Activated CD4-positive, alpha-beta T cell treated with anti-CD3 and anti-CD28 coated beads, Interleukin-2, amount 50 U/mL, for 24 hours (primary cell): ENCODE data around the gene SULT1A2.
"Not testable (repeated sequence)": the region's sequence is repeated elsewhere in the genome, so short reads cannot be mapped to it uniquely, and the experiment has no call there.

Experiments used
- DNase-seq, 2 donors: peaks; one replicate each; pipeline ENCODE4 v3.0.0-alpha.2; 2020; ENCODE audit warnings: low read depth in 1 of 2, low spot score in 1 of 2

Gene SULT1A2

DNA sequence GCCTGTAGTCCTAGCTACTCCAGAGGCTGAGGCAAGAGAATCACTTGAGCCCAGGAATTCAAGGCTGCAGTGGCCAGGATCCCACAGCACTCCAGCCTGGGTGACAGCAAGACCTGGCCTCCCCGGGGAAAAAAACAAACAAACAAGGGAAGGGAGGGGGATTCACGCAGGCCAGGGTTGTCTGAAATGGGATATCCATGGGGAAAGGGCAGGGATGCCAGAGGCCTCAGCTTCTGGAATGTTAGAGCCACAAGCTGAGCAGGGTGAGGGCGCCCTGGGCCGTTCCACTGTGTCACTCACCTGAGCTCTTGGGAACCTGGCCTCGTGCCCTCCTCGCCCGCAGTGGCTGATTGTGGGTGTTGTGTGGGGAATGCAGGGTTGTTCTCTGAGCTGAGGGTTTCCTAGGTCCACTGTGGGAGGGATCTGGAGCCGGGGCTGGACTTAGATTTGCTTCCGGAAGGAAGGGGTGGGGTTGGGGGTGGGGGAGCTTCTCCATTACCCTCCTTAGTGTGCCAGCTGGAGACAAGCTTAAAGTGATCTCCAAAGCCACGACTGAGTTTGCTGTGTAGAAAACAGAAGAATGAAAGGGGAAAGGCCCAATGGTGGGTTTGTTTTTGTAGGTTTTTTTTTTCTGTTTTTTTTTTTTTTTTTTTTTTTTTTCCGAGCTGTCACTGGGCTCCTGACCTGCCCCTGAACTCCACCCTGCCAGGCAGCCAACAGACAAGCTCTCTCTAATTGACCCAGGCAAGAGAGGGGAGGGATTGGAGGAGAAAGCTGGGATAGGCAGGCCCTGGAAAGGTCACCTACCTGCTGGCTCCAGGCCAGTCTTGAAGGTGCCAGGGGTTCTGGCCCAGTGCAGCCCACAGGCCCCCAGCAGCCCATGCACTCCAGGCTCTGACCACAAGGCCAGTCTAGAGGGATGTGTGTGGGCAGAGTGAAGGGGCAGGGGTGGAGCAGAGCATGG is 13.1 kb upstream of the SULT1A2 start, which contains the start of gene SULT1A1:
SULT1A1 (minus strand) TSS at position 414 of the 964 bp plus-strand sequence. CDS start 1,189 bp downstream, outside the sequence.
- DNase-seq = no peak

- DNase-seq = not testable (repeated sequence)
These were observed 12.2 kb upstream of the SULT1A2 start for GRCh38 chr16:28608867-28609596.

- DNase-seq = not testable (repeated sequence)
These were observed 11.6 kb upstream of the SULT1A2 start for GRCh38 chr16:28608496-28608808.

- not testable (repeated sequence) for DNase-seq
These were observed 11.0 kb upstream of the SULT1A2 start for GRCh38 chr16:28607681-28608495.

DNA sequence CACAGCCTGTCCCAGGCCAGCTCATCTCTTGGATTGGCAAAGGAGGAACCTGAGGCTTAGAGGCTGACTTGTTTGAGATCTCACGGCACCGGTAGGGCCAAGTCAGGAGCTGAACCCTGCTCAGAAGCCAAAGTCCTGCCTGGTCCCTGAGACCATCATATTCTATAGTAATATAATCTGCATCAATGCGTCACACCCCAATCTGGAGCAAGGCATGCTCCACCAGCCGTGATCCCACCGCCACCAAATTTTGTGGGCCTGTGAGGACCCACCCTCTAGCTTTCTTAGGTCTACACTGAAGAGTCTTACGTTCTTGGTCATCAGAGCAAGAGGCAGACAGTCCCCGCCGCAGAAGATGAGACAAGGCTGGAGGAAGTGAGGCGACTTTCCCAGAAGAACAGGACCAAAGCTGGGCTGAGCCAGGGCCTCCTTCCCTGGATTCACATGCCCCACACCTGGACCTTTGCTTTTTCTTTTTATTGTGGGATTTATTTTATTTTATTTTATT is 10.3 kb upstream of the SULT1A2 start:
- no peak for DNase-seq

- no peak for DNase-seq
These were observed 9.7 kb upstream of the SULT1A2 start for GRCh38 chr16:28606291-28607115.

DNA sequence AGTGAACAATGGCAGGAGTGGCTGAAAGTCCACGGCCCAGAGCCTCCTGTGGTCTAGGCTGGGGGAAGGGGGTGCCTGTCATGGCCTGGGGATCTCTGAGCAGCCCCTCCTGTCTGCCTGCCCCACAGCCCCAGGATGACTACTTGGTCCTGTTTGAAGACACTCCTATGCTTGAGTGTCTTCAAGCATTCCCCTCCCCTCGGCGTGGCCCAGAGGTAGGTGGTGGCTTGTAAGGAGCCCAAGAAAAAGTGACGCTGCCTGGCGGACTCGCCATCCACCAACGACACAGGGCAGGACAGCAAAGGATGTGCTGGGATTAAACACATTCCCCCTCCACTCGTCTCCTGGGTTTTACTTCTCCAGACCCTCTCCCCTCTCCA is 7.3 kb upstream of the SULT1A2 start:
- no peak for DNase-seq

DNA sequence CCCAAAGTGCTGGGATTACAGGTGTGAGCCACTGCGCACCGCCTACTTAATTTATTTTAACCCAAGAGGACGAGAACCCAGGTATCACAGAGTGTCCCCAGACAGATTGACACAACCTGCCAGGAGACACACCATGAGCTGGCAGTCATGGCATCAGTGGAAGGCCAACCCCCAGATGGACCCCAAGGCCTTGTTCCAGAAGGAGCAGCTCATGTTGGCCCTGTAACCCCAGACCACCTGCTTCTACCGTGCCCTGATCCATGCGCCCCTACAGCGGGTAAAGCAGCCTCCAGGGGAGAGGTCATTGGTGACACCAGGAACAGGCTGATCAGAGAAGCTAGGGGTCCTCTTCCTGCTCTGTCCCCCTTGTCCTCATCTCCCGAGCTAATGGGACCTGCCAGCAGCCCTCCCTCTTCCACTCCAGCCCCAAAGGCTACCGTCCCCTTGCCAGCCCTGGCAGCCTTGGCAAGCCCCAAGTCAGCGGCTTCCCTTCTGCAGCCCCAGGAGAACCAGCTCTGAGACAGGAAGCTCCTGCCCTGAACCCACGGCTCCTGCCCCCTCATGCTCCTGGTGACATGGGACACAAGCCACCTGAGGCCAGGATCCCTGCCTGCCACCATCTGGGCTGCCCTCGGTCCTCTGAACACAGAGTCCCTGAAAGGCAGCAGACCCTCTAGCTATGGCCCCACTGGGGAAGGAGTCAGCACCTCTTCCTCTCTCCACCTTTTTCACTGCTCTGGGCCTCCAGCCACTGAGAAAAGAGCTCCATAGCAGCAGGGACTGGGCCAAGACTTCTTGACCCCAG is 6.7 kb upstream of the SULT1A2 start:
- no peak for DNase-seq

DNA sequence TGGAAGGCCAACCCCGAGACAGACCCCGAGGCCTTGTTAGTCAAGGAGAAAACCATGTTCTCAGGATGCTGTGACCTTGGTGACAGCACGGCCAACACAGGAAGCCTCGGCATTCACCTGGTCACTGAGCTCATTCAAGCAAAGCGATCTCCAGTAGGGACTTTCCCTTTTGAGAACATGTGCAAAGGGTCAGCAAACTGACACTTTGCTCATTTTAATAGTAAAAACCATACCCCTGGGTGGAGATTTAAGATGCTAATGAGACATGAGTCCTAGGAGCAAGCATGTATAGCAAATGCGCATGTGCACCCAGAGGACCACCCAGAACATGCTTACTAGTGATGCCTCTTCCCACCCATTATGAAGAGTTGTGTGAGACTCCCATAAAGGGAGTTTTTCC is 5.7 kb upstream of the SULT1A2 start:
- DNase-seq = no peak

DNA sequence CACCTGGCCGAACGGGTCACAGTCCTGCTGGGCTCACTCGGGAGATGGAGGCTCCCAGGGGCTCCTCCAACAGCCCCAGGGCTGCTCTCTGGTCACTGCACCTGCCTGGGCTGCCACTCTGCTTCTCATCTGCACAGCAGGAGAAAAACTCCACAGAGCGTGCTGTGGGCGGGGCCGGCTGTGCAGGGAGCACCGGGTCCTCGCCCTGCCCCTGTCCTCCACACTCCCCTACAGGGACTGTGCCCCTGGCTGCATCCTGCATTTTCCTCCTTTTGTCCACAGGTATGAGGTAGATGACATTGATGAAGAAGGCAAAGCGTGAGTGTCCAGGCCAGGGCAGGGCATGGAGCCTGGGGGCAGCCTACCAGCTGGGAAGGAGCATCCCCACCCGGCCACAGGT is 5.2 kb upstream of the SULT1A2 start:
- DNase-seq = not testable (repeated sequence)

DNA sequence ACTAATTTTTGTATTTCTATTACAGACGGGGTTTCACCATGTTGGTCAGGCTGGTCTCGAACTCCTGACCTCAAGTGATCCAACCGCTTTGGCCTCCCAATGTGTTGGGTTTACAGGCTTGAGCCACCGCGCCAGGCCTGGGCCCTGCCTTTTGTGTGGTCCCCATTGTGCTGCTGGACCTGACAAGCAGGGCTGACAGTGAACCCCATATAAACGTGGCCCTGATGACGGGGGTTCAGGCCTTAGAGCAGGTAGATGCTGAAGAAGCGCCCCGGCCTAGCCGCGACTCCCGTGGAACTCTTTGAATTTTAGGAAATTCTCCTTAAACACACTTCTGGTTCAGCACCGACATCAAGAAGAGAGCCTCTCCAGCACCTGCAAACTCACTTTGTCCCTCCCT is 4.7 kb upstream of the SULT1A2 start:
- DNase-seq = not testable (repeated sequence)

GRCh38 chr16:28600965-28601364 is 4.1 kb upstream of the SULT1A2 start:
- not testable (repeated sequence) for DNase-seq

GRCh38 chr16:28599377-28600285 is 2.8 kb upstream of the SULT1A2 start:
- DNase-seq = not testable (repeated sequence)

DNA sequence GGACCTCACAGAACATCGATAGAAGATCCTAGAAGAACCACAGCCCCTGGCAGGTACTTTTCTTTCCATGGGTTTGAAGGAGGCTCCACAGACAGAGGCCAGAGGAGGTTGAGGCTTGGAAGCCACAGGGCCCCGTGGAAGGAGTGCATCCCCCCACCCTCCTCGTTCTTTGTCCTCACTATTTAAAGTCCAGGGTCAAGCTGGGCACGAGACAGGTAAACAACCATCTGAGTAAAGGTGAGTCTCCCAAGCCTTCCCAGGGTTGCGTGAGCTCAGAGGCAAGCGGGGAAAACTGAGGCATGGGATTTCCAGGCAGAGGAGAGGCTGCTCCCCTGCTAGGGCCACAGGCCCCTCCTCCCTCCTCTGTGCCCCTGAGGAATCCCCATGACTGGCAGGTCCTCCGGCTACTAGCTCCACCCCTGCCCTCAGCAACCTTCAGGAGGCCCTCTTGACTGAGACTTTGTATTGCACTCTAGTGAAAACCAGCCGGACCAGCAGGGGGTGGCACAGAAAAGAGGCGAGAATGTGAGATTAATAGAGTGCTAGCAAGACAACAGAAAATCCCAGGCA is 927 bp upstream of the SULT1A2 start:
- DNase-seq = no peak

DNA sequence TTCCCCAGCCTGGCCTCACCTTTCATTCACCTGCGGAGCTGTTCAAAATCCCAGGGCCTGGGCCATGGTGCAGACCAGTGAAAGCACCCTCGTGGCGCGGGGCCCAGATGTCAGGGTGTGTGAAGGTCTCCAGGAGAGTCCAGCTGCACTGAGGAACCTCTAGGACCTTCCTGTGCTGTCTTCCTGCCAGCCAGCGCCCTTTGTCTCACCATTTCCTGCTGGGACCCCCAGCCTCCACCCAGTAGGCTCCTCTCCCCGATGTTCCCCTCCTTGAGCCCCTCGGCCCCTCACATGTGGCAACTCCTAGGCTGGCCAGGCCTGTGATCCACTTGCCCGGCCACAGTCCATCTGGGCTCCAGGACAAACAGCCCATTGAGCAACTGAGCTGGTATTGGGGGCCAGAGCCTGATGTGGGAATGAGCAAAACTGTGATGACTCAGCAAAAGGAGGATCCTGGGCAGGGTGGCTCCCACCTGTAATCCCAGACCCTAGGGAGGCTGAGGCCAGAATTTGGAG is 677 bp downstream of the SULT1A2 start:
- no peak for DNase-seq

GRCh38 chr16:28595451-28595850 is 1.4 kb downstream of the SULT1A2 start:
- not testable (repeated sequence) for DNase-seq

- no peak for DNase-seq
These were observed 3.8 kb downstream of the SULT1A2 start for GRCh38 chr16:28592979-28593553.
